GM19351 (cell line): ENCODE results near the gene NPY2R.

ENCODE experiments used
- ATAC-seq: cut with Tn5 transposase; IDR thresholded peaks from one replicate; pipeline ENCODE4 v1.9.1; 2021; ENCODE audit warnings: mild to moderate bottlenecking, moderate library complexity; ENCODE audit not compliant: unreplicated experiment

Gene NPY2R

GRCh38 chr4:155248002-155248896 lies 39.8 kb downstream of the NPY2R start:
- ATAC-seq: no peak

GRCh38 chr4:155249016-155249566 lies 40.7 kb downstream of the NPY2R start:
- no peak for ATAC-seq

GRCh38 chr4:155252327-155252726 lies 43.9 kb downstream of the NPY2R start:
- ATAC-seq: no peak

GRCh38 chr4:155263480-155263879 lies 55.0 kb downstream of the NPY2R start:
- no peak for ATAC-seq

GRCh38 chr4:155265113-155265512 lies 56.7 kb downstream of the NPY2R start:
- ATAC-seq: no peak
